Measurements from ENCODE around the gene DGKQ. TPM values are rescaled to one million over a fixed set of nuclear protein-coding genes. Genes with fewer than 3 reads are reported as not detected.

Gene DGKQ
- total RNA-seq, 4 donors from 2014 or later: 51.8 to 147 (median 86.0) TPM

DNA sequence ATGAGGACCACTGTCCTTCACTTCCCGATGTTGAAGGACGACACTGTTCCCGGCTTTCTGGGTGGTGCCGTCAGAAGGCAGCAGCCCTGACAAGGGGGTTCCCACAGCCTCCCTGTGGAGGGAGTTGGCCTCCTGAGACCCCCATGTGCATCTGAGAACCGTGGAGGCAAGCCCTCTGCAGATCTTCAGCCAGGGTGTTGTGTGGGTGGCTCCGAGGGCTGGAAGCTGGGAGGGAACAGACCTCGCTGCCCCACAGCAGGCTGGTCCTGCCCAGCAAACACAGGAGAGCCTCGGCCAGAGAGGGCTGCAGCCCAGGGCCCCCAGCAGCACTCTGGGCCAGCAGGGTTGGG, 16.2 kb downstream of the DGKQ start:
- no peaks in the 10 kb centered on the region for H3K27me3 ChIP-seq
- in situ Hi-C loops (cut with MboI; ENCODE audit: low pct_ligation_motif_present in 1 of 4, low pct_unique_long_range_greater_than_20kb in 1 of 4, low sequenced_read_pairs in 3 of 4) (no loop called here), intact Hi-C loops (cut with DNase I; ENCODE audit: low total_unique reads) (no loop called here)
- no peak overlapping the region for H3K27ac ChIP-seq
- H3K36me3 ChIP-seq: peaks cover 0 to 5% (median 0%) of the 10 kb centered on the region in 4 donors
- WGBS, 2 donors (ENCODE audit: low coverage in 1 of 2): 84% methylated on average over 8 of the region's 8 CpGs; no CpG with 5 or more reads in 1 of the 2 donors
- H3K9me3 ChIP-seq: no peaks in the 10 kb centered on the region
- peaks cover 0 to 11% (median 5%) of the 10 kb centered on the region in 4 donors for H3K4me1 ChIP-seq
- DNase-seq: no peak
- TF ChIP-seq, protein P1, sequence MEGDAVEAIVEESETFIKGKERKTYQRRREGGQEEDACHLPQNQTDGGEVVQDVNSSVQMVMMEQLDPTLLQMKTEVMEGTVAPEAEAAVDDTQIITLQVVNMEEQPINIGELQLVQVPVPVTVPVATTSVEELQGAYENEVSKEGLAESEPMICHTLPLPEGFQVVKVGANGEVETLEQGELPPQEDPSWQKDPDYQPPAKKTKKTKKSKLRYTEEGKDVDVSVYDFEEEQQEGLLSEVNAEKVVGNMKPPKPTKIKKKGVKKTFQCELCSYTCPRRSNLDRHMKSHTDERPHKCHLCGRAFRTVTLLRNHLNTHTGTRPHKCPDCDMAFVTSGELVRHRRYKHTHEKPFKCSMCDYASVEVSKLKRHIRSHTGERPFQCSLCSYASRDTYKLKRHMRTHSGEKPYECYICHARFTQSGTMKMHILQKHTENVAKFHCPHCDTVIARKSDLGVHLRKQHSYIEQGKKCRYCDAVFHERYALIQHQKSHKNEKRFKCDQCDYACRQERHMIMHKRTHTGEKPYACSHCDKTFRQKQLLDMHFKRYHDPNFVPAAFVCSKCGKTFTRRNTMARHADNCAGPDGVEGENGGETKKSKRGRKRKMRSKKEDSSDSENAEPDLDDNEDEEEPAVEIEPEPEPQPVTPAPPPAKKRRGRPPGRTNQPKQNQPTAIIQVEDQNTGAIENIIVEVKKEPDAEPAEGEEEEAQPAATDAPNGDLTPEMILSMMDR (IDR thresholded peaks at IDR 0.05): no peak
- TF ChIP-seq EP300 (IDR thresholded peaks at IDR 0.05; ENCODE audit: low read depth): no peak
- no peak for TF ChIP-seq POLR2AphosphoS5 (IDR thresholded peaks at IDR 0.05)
- no peak for TF ChIP-seq POLR2A (IDR thresholded peaks at IDR 0.05)
- no peak overlapping the region for H3K4me3 ChIP-seq

DNA sequence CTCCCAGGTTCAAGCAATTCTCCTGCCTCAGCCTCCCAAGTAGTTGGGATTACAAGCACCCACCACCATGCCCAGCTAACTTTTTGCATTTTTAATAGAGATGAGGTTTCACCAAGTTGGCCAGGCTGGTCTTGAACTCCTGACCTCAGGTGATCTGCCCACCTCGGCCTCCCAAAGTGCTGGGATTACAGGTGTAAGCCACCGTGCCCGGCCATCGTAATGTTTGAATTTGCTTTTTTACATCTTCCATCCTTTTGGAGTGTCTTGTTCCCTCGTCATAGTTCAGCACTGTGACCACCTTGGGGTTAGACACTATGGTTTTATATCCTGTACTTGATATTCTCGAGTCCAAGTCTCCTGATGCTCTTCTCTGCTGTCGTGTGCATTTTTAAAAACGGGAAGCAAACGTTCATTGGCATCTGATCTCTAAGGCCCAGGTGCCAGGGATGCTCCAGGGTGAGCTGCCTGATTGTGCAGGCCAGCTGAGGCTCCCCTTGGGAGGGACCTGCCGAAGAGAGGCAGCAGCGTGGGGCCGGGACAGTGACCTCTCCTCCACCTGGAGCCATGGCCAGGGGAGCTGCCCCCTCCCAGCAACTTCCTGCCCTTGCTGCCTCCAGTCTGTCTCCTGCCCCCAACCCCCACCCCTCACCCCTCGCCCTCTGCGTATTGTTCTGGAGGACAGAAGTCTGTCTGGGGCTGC, 16.7 kb downstream of the DGKQ start:
- Histone ChIP-seq H3K27ac (no peak overlapping the region), H3K36me3 (peaks cover 0 to 5% (median 0%) of the 10 kb centered on the region in 4 donors), H3K27me3 (no peaks in the 10 kb centered on the region), H3K9me3 (no peaks in the 10 kb centered on the region), H3K4me3 (no peak overlapping the region), H3K4me1 (peaks cover 0 to 8% (median under 1%) of the 10 kb centered on the region in 4 donors)
- 68 to 80% methylated on average over 5 to 14 of the region's 14 CpGs for WGBS, 2 donors (ENCODE audit: low coverage in 1 of 2)
- in situ Hi-C loops (cut with MboI; ENCODE audit: low pct_ligation_motif_present in 1 of 4, low pct_unique_long_range_greater_than_20kb in 1 of 4, low sequenced_read_pairs in 3 of 4) (no loop called here), intact Hi-C loops (cut with DNase I; ENCODE audit: low total_unique reads) (no loop called here)
- TF ChIP-seq POLR2AphosphoS5 (IDR thresholded peaks at IDR 0.05) (no peak), EP300 (IDR thresholded peaks at IDR 0.05; ENCODE audit: low read depth) (no peak), POLR2A (IDR thresholded peaks at IDR 0.05) (no peak)
- TF ChIP-seq, protein P1 (IDR thresholded peaks at IDR 0.05): no peak
- no peak for DNase-seq

DNA sequence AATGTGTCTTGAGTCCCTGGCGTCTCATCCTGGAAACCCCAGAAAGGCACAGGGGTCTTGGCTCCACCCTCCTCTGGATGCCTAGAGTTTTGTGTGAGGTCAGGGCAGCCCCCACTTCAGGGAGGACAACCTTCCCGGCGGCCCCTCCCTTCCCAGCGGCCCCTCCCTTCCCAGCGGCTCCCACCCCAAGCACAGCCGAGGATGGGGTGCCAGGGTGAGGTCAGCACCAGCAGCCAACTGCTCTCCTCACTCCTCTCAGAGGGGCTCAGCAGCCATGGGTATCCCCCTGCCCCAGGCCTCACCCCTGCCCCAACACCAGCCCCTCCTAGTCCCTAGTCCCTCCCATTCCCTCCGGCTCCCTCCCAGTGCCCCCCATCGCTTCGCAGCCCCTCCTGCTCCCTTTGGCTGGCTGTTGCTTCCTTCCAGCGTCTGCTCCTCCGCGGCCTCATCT, 17.4 kb downstream of the DGKQ start:
- DNase-seq: no peak
- Histone ChIP-seq H3K4me1 (peaks cover 0 to 2% (median 0%) of the 10 kb centered on the region in 4 donors), H3K27ac (no peak overlapping the region), H3K9me3 (no peaks in the 10 kb centered on the region), H3K27me3 (no peaks in the 10 kb centered on the region), H3K36me3 (peaks cover 0 to 5% (median 0%) of the 10 kb centered on the region in 4 donors), H3K4me3 (no peak overlapping the region)
- intact Hi-C loops (cut with DNase I; ENCODE audit: low total_unique reads) (no loop called here), in situ Hi-C loops (cut with MboI; ENCODE audit: low pct_ligation_motif_present in 1 of 4, low pct_unique_long_range_greater_than_20kb in 1 of 4, low sequenced_read_pairs in 3 of 4) (no loop called here)
- TF ChIP-seq, protein P1 (IDR thresholded peaks at IDR 0.05): no peak
- TF ChIP-seq POLR2A (IDR thresholded peaks at IDR 0.05) (no peak), POLR2AphosphoS5 (IDR thresholded peaks at IDR 0.05) (no peak), EP300 (IDR thresholded peaks at IDR 0.05; ENCODE audit: low read depth) (no peak)
- 81% methylated on average over 12 of the region's 12 CpGs; no CpG with 5 or more reads in 1 of the 2 donors for WGBS, 2 donors (ENCODE audit: low coverage in 1 of 2)

DNA sequence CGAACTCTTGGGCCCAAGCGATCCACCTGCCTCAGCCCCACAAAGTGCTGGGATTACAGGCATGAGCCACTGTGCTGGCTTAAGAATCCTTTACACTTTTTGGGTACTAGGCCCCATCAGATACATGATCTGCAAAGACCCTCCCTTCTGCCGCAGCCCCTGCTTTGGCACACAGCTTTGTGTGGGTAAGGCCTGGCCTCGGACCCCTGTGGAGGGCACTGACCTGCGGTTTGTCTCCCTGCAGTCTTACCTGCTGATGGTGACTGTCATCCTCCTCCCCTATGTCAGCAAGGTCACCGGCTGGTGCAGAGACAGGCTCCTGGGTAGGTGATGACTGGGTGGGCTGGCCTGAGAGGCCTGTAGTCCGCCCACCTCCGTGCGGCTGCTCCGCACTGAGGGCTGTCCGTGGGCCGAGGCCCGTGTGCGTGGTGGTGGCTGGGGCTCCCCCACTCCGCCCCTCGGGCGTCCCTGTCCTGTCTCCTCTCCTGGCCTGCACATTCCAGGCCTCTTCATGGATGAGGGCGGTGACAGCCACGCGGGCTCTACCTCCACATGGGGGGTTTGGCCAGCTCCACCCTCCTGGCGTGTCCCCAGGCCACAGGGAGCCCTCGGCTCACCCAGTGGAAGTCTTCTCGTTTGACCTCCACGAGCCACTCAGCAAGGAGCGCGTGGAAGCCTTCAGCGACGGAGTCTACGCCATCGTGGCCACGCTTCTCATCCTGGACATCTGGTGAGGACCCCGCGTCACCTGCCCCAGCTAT, 18.0 kb downstream of the DGKQ start:
- Histone ChIP-seq H3K27me3 (no peaks in the 10 kb centered on the region), H3K4me1 (no peaks in the 10 kb centered on the region), H3K36me3 (peaks cover 0 to 5% (median 0%) of the 10 kb centered on the region in 4 donors), H3K4me3 (no peak overlapping the region), H3K9me3 (no peaks in the 10 kb centered on the region), H3K27ac (no peak overlapping the region)
- no peak for DNase-seq
- in situ Hi-C loops (cut with MboI; ENCODE audit: low pct_ligation_motif_present in 1 of 4, low pct_unique_long_range_greater_than_20kb in 1 of 4, low sequenced_read_pairs in 3 of 4): no loop called here
- no peak for TF ChIP-seq EP300 (IDR thresholded peaks at IDR 0.05; ENCODE audit: low read depth)
- TF ChIP-seq, protein P1 (IDR thresholded peaks at IDR 0.05): no peak
- TF ChIP-seq POLR2AphosphoS5 (IDR thresholded peaks at IDR 0.05): no peak
- no peak for TF ChIP-seq POLR2A (IDR thresholded peaks at IDR 0.05)
- 96 to 100% methylated on average over 4 to 32 of the region's 33 CpGs for WGBS, 2 donors (ENCODE audit: low coverage in 1 of 2)
- intact Hi-C loops (cut with DNase I; ENCODE audit: low total_unique reads): no loop called here

All from transverse colon (tissue), 4 donors.